Measurements from ENCODE around the gene KRTAP5-5.

- TF ChIP-seq CTCF (IDR thresholded peaks at IDR 0.05): no peak
- TF ChIP-seq POLR2AphosphoS5 (IDR thresholded peaks at IDR 0.05): no peak
These were observed 46.1 kb downstream of the KRTAP5-5 start for GRCh38 chr11:1675536-1676228.
